Subcutaneous adipose tissue (tissue), 4 donors: ENCODE data around the gene NCKAP5L. TPM values are rescaled to one million over a fixed set of nuclear protein-coding genes. Genes with fewer than 3 reads are reported as not detected.

Experiments used
- CTCF ChIP-seq: fragments of 450-650 bp; IDR thresholded peaks from one replicate; pipeline ENCODE4 v1.5.1; 2016; ENCODE audit warnings: low read depth, mild to moderate bottlenecking, control low read depth, antibody characterized with exemption, moderate library complexity
- total RNA-seq, 4 donors: library from RNA; depleted of rRNA; stranded (reverse); fragments of >200 nt; gene quantifications; one replicate each; pipeline ENCODE4 v1.1.0, GENCODE V29; 2016

NCKAP5L gene
- total RNA-seq, 4 donors from 2014 or later = 9.1 to 23.9 (median 13.0) TPM

GRCh38 chr12:49791700-49792099 is 36.5 kb downstream of the NCKAP5L start:
- no peak for TF ChIP-seq CTCF

DNA sequence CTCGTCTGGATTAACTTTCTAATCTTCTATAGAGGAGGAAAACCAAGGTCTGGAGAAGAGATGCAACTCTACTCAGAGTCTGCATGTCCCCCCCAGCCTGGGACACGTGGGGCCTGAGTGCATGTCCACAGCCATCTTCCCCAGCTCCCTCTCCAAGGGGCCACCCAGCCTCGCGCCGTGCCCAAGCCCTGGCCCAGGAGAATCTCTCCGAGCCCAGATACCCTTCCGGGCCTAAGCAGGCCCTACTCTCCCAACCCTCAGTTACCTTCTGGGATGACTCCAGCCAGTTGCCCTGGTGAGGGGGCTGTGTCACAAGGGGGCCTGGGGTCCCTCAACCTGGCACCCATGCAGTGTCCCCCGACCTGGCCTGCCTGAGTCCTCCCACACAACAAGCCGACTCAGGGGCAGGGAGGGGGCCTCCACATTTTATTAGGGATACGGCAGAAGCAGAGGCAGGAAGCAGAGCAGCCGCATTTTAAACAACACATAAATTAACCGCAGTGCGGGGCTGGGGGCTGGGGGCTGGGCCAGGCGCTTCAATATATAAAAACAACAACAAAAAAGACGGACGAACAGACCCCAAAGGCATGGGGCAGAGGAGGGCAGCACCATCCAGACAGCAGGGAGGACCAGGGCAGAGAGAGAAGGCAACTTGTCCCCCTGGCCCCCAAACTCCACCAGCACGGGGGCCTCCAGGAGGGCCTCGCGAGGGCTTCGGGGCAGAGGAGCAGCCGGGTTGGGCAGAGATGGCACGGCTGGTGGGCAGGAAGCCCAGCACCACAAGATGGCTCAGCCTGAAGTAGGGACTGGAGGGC is 37.3 kb downstream of the NCKAP5L start:
- TF ChIP-seq CTCF = no peak

- TF ChIP-seq CTCF = no peak
Measured at GRCh38 chr12:49789992-49790391, 38.2 kb downstream of the NCKAP5L start.

GRCh38 chr12:49787672-49788071 is 40.5 kb downstream of the NCKAP5L start:
- TF ChIP-seq CTCF = no peak

- no peak for TF ChIP-seq CTCF
Measured at GRCh38 chr12:49784756-49785409, 43.3 kb downstream of the NCKAP5L start.

DNA sequence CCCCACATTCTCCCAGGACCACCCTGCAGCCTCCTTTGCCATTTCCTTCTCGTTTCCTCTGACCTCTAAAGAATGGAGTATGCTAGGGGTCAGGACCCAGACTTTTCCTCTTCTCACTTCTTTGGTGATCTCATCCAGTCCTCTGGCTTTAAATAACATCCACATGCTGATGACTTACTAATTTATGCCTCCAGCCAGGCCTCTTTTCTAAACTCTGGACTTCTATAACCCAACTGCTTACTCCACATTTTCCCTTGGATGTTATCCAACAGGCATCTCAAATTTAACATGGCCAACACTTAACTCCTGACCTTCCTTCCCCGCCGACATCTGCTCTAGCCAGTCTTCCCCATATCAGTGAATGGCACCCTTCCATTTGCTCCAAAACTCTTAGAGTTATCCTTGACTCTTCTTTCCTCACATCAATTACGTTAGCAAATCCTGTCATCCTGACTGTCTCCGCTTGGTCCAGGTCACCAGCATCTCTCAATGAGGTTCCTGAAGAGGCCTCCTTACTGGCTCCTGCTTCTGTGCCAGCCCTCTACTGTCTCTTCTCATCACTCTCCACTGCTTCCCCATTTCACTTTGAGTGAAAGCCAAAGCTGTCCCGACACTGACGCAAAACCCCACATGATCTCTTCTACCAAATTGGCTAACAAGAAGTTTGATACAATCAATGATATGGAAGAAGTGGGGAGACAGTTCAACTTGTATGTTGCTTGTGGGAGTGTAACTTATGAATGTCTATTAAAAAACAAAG is 44.1 kb downstream of the NCKAP5L start:
- no peak for TF ChIP-seq CTCF

DNA sequence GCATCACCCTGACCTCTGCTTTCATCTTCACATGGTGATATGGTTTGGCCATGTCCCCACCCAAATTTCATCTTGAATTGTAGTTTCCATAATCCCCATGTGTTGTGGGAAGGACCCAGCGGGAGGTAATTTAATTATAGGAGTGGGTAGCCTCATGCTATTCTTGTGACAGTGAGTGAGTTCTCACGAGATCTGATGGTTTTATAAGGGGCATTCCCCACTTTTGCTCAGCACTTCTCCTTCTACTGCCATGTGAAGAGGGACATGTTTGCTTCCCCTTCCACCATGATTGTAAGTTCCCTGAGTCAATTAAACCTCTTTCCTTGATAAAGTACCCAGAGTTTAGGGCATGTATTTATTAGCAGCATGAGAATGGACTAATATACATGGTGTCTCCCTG is 48.6 kb downstream of the NCKAP5L start:
- no peak for TF ChIP-seq CTCF
